HepG2 (cell line): ENCODE results near the gene MVP. TPM values are rescaled to one million over a fixed set of nuclear protein-coding genes. Genes with fewer than 3 reads are reported as not detected.

Experiments used
- CHD4 ChIP-seq: fragments of 200-600 bp; sonication (generic); IDR thresholded peaks from 2 replicates; pipeline ENCODE4 v1.7.0; 2017; ENCODE audit warnings: mild to moderate bottlenecking, low read length, borderline replicate concordance
- KLF16 ChIP-seq, 2 experiments: sonication (generic) in 1 of 2; formaldehyde crosslinking in 1 of 2; IDR thresholded peaks; 2 replicates each; pipeline versions ENCODE4 v1.6.1 to v1.8.0; 2016 to 2023; ENCODE audit warnings: missing genetic modification reagents in 2 of 2, missing compliant biosample characterization in 1 of 2
- MAZ ChIP-seq, 2 experiments: sonication (generic) in 1 of 2; formaldehyde crosslinking in 1 of 2; IDR thresholded peaks; 2 replicates each; pipeline versions ENCODE4 v1.5.0 to v1.6.1; 2012 to 2020; ENCODE audit warnings: low read depth in 2 of 2, mild to moderate bottlenecking in 2 of 2, borderline replicate concordance in 1 of 2, improper control_type of control experiment in 1 of 2, low read length in 1 of 2, missing genetic modification reagents in 1 of 2, moderate library complexity in 1 of 2
- PAF1 ChIP-seq: IDR thresholded peaks from 2 replicates; pipeline ENCODE4 v1.6.1; 2016; ENCODE audit warnings: missing genetic modification reagents, missing compliant biosample characterization
- PAXIP1 ChIP-seq: sonication (generic); formaldehyde crosslinking; conservative IDR thresholded peaks from 2 replicates; pipeline ENCODE4 v1.4.0; 2020; ENCODE audit warnings: mild to moderate bottlenecking, missing genetic modification reagents, moderate library complexity
- REL ChIP-seq: sonication (generic); formaldehyde crosslinking; conservative IDR thresholded peaks from 2 replicates; pipeline ENCODE4 v1.8.0; 2022; ENCODE audit warnings: mild to moderate bottlenecking, missing genetic modification reagents, moderate library complexity
- SP140L ChIP-seq: sonication (generic); formaldehyde crosslinking; IDR thresholded peaks from 2 replicates; pipeline ENCODE4 v1.4.0; 2020; ENCODE audit warnings: missing genetic modification reagents, borderline replicate concordance
- ZBTB1 ChIP-seq: sonication (generic); formaldehyde crosslinking; IDR thresholded peaks from 2 replicates; pipeline ENCODE4 v1.4.0; 2020; ENCODE audit warnings: missing genetic modification reagents, borderline replicate concordance
- ZBTB2 ChIP-seq: sonication (generic); formaldehyde crosslinking; IDR thresholded peaks from 2 replicates; pipeline ENCODE4 v1.8.0; 2022; ENCODE audit warnings: low read depth, missing genetic modification reagents
- ZBTB44 ChIP-seq: sonication (generic); formaldehyde crosslinking; IDR thresholded peaks from 2 replicates; pipeline ENCODE4 v1.4.0; 2020; ENCODE audit warnings: missing genetic modification reagents
- ZNF550 ChIP-seq: sonication (generic); formaldehyde crosslinking; IDR thresholded peaks from 2 replicates; pipeline ENCODE4 v1.4.0; 2020; ENCODE audit warnings: mild to moderate bottlenecking, missing genetic modification reagents, borderline replicate concordance
- ZNF710 ChIP-seq: sonication (generic); formaldehyde crosslinking; IDR thresholded peaks from 2 replicates; pipeline ENCODE4 v1.5.0; 2020; ENCODE audit warnings: mild to moderate bottlenecking, missing genetic modification reagents, borderline replicate concordance
- polyA plus RNA-seq, 8 experiments: library from polyadenylated mRNA; depleted of rRNA in 3 of 8; stranded (reverse) in 7 of 8; unstranded in 1 of 8; fragments of >200 nt; fragmentation: Illumina TruSeq in 4 of 8; extraction: Trizol in 4 of 8; gene quantifications; 2 replicates each; pipeline versions ENCODE4 v1.2.1 to v1.2.3, GENCODE V29; 2011 to 2016; ENCODE audit warnings: low read depth in 4 of 8, missing spikeins in 1 of 8, mixed read lengths in 1 of 8; ENCODE audit not compliant: insufficient read depth in 1 of 8
- total RNA-seq, 5 experiments: library from RNA; depleted of rRNA; stranded (reverse); fragments of >200 nt; fragmentation: Illumina TruSeq; extraction: Trizol; gene quantifications; 2 replicates each; pipeline ENCODE4 v1.2.3, GENCODE V29; 2016; ENCODE audit warnings: low read depth in 1 of 5

MVP gene
- total and polyA plus RNA-seq, 2 of the 13 experiments (the other 11 are each of a cell fraction or from before 2014, with no cell fraction given): 22.9 to 43.5 TPM

GRCh38 chr16:29790183-29790948, 29.9 kb upstream of the MVP start, which contains the start of gene KIF22 (continued):
- TF ChIP-seq ZNF710 (CRISPR knock-in tag) (peak; percentile 72), REL (CRISPR knock-in tag) (peak; percentile 90), ZBTB1 (CRISPR knock-in tag) (no peak), ZBTB2 (peak; percentile 90), CHD4 (no peak), ZNF550 (CRISPR knock-in tag) (0 out of 2 replicates have a peak, but pooled peaks have one; percentile 72), PAXIP1 (CRISPR knock-in tag) (peak; percentile 58), SP140L (CRISPR knock-in tag) (no peak; the same call in 1 of the 2 replicates), ZBTB44 (CRISPR knock-in tag) (0 out of 2 replicates have a peak, but pooled peaks have one; percentile 26), MAZ (IDR thresholded peaks at IDR 0.05; ENCODE audit: borderline replicate concordance, low read depth, low read length) (no peak; the same call in 1 of the 2 replicates), MAZ (CRISPR knock-in tag; IDR thresholded peaks at IDR 0.05; ENCODE audit: low read depth) (peak; percentile 95), PAF1 (no peak), KLF16 (CRISPR knock-in tag; IDR thresholded peaks at IDR 0.05) (peak in 1 of 2 experiments; percentile 89; a peak in 2 of 4 replicates)
